Transverse colon (tissue), 4 donors: Measurements from ENCODE around the gene FGF3. TPM values are rescaled to one million over a fixed set of nuclear protein-coding genes. Genes with fewer than 3 reads are reported as not detected.

ENCODE experiments used
- DNase-seq: peaks from one replicate; pipeline ENCODE4 v3.0.0-alpha.2; 2019
- H3K27ac ChIP-seq, 4 donors: fragments of 200-600 bp; sonication (generic); 2 replicates each; pipeline ENCODE4 v1.5.1; 2016 to 2018; ENCODE audit warnings: inconsistent platforms in 4 of 4
- H3K27me3 ChIP-seq: fragments of 200-600 bp; sonication (generic); 2 replicates; pipeline ENCODE4 v1.5.1; 2017; ENCODE audit warnings: inconsistent platforms
- H3K36me3 ChIP-seq, 4 donors: fragments of 200-600 bp; sonication (generic); 2 replicates each; pipeline ENCODE4 v1.5.1; 2017 to 2019; ENCODE audit warnings: inconsistent platforms in 4 of 4
- H3K4me1 ChIP-seq, 4 donors: fragments of 200-600 bp; sonication (generic); 2 replicates each; pipeline ENCODE4 v1.5.1; 2017 to 2020; ENCODE audit warnings: inconsistent platforms in 4 of 4
- H3K4me3 ChIP-seq, 4 donors: fragments of 200-600 bp; sonication (generic); 1 replicate in 1 of 4; 2 replicates in 3 of 4; pipeline versions ENCODE4 v1.5.1 to v1.6.1; 2017 to 2019; ENCODE audit warnings: inconsistent platforms in 4 of 4
- H3K9me3 ChIP-seq, 2 donors: fragments of 200-600 bp; sonication (generic); 2 replicates each; pipeline ENCODE4 v1.5.1; 2017 to 2019; ENCODE audit warnings: inconsistent platforms in 2 of 2
- EP300 ChIP-seq: sonication (generic); formaldehyde crosslinking; IDR thresholded peaks from one replicate; pipeline ENCODE4 v1.6.1; 2017; ENCODE audit warnings: antibody characterized with exemption, low read depth
- POLR2A ChIP-seq: fragments of 450-650 bp; IDR thresholded peaks from one replicate; pipeline ENCODE4 v1.6.1; 2016; ENCODE audit warnings: antibody characterized with exemption, mild to moderate bottlenecking, moderate library complexity
- POLR2AphosphoS5 ChIP-seq, 3 donors: sonication (generic); formaldehyde crosslinking; IDR thresholded peaks; one replicate each; pipeline ENCODE4 v1.6.1; 2016; ENCODE audit warnings: antibody characterized with exemption in 3 of 3
- WGBS, 2 donors: methylation state at CpG; one replicate each; pipeline ENCODE4 v1.1.5; 2018; ENCODE audit warnings: low coverage in 1 of 2; 5-methylcytosine and 5-hydroxymethylcytosine counted together
- in situ Hi-C, 4 donors: fragments of 200-750 bp; cut with MboI; loops; one replicate each; pipeline versions ENCODE4 v1.15.0 to v1.15.1; 2017; ENCODE audit warnings: low sequenced_read_pairs in 3 of 4, low pct_ligation_motif_present in 1 of 4, low pct_unique_long_range_greater_than_20kb in 1 of 4
- intact Hi-C: fragments of 100-400 bp; cut with DNase I; formaldehyde crosslinking; loops from one replicate; pipeline ENCODE4 v1.15.1; 2023; ENCODE audit warnings: low total_unique reads
- total RNA-seq, 4 donors: library from RNA; depleted of rRNA; stranded (reverse); fragments of >200 nt; gene quantifications; one replicate each; pipeline ENCODE4 v1.1.0, GENCODE V29; 2016
- TF ChIP-seq, protein P1 (sequence below), 5 experiments: fragments of 200-600 bp in 3 of 5; fragments of 450-650 bp in 2 of 5; sonication (generic) in 3 of 5; IDR thresholded peaks; 1 replicate in 2 of 5; 2 replicates in 3 of 5; pipeline ENCODE4 v1.5.1; 2016 to 2017; ENCODE audit warnings: antibody characterized with exemption in 5 of 5, inconsistent platforms in 3 of 5, mild to moderate bottlenecking in 2 of 5, moderate library complexity in 1 of 5

The FGF3 gene
- total RNA-seq, 4 donors from 2014 or later = not detected

DNA sequence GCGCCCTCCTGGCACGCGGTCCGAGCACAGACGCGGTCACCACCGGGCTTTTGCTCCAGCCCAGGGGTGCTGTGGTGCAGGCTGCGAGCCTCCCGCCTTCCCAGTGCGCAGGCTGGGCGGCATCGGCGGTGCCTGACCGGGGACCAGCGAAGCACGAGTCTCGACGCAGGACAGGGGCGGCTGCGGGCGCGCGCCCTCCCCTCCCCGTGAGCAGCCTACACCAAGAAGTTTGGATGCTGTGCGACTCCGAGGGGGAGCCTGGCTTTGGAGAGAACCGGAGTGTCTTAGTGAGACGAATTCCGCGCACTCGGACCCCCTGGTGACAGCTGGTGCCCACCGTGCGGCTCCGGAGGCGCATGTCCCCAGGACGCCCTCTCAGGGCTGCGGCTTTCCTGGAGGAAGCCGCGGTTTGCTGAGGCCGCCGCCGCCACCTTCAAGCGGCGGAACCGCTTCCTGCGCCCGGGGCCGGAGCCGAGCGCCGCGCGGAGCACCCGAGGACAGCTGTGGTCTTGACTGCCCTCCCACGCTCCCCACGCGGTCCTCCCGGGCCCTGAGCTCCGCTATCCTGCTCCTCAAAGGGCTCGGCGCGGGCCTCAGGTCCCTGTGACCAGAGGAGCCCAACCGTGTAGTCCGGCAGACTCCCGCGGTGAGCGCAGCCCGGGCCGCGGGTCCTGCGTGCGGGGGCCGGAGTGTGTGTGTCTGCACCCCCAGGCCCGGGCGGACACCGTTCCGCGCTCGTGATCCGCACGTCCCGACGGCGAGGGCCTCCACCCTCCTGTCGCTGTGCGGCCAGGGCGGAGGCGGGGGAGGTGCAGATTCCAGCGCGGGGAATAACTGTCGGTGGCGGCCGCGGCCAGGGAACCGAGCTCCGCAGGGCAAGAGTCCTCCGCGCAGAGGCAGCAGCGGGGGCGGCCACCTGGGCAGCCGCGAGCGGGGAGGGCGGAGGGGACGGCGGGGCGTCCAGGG, 1.7 kb downstream of the FGF3 start:
- in situ Hi-C loops (no loop called here), intact Hi-C loops (no loop called here)
- TF ChIP-seq POLR2AphosphoS5 (IDR thresholded peaks at IDR 0.05) (no peak), EP300 (no peak), POLR2A (no peak)
- TF ChIP-seq, protein P1, sequence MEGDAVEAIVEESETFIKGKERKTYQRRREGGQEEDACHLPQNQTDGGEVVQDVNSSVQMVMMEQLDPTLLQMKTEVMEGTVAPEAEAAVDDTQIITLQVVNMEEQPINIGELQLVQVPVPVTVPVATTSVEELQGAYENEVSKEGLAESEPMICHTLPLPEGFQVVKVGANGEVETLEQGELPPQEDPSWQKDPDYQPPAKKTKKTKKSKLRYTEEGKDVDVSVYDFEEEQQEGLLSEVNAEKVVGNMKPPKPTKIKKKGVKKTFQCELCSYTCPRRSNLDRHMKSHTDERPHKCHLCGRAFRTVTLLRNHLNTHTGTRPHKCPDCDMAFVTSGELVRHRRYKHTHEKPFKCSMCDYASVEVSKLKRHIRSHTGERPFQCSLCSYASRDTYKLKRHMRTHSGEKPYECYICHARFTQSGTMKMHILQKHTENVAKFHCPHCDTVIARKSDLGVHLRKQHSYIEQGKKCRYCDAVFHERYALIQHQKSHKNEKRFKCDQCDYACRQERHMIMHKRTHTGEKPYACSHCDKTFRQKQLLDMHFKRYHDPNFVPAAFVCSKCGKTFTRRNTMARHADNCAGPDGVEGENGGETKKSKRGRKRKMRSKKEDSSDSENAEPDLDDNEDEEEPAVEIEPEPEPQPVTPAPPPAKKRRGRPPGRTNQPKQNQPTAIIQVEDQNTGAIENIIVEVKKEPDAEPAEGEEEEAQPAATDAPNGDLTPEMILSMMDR (IDR thresholded peaks at IDR 0.05) = no peak
- H3K9me3 ChIP-seq = no peaks in the 10 kb centered on the region
- H3K27me3 ChIP-seq = peaks cover 85% of the 10 kb centered on the region
- no peak overlapping the region for H3K4me3 ChIP-seq
- no peak for DNase-seq
- H3K27ac ChIP-seq = no peak overlapping the region
- H3K4me1 ChIP-seq = peaks cover 0 to 8% (median 4%) of the 10 kb centered on the region in 4 donors
- H3K36me3 ChIP-seq = no peaks in the 10 kb centered on the region
- 0 to 4% methylated on average over 8 to 19 of the region's 107 CpGs for WGBS, 2 donors

DNA sequence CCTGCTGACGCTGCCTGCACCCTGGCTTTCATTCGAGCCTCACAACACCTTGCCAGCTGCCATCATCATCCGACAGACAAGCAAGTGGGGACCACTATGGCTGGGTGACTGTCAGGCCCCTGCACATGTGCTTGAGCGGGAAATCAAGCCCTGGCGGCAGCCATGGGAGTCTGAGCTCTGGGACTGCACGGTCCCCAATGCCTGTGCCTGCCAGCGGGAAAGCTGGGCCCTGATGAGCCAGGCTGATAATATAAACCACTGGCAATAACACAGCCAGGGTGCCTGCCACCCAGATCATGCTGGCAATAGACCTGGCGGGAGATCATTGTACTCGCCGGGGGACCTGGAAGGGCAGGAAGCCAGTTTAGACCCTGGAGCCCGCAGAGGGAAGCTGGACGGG, 2.5 kb downstream of the FGF3 start:
- Histone ChIP-seq H3K4me3 (no peak overlapping the region), H3K36me3 (no peaks in the 10 kb centered on the region), H3K4me1 (peaks cover 0 to 8% (median 4%) of the 10 kb centered on the region in 4 donors), H3K27ac (no peak overlapping the region), H3K27me3 (peaks cover 78% of the 10 kb centered on the region), H3K9me3 (no peaks in the 10 kb centered on the region)
- WGBS, 2 donors = 33% methylated on average over 12 of the region's 12 CpGs; no CpG with 5 or more reads in 1 of the 2 donors
- in situ Hi-C loops (no loop called here), intact Hi-C loops (no loop called here)
- DNase-seq = no peak
- TF ChIP-seq, protein P1 (IDR thresholded peaks at IDR 0.05) = no peak
- TF ChIP-seq EP300 (no peak), POLR2AphosphoS5 (IDR thresholded peaks at IDR 0.05) (no peak), POLR2A (no peak)

DNA sequence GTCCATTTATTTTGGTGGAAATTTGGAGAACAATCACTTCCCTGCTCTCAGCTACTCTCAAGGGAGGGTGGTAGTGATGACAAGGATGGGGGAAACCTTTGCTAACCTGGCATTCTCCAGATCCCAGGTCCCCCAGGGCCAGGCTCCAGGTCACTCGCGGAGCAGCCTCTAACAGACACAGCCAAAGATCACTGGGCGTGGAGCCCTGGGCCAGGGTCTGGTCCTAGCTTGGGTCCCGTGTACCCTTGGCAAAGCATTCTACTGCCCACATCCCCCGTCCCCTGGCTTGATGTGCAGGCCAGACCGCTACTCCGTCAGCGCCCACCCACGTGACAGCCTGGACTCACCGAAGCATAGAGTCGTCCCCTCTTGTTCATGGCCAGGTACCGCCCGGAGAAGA, 3.2 kb downstream of the FGF3 start:
- WGBS, 2 donors = 89% methylated on average over 13 of the region's 13 CpGs; no CpG with 5 or more reads in 1 of the 2 donors
- TF ChIP-seq, protein P1 (IDR thresholded peaks at IDR 0.05) = no peak
- no peak for TF ChIP-seq POLR2A
- no peak for TF ChIP-seq EP300
- TF ChIP-seq POLR2AphosphoS5 (IDR thresholded peaks at IDR 0.05) = no peak
- no peak for DNase-seq
- Histone ChIP-seq H3K36me3 (no peaks in the 10 kb centered on the region), H3K4me3 (no peak overlapping the region), H3K4me1 (peaks cover 0 to 8% (median 4%) of the 10 kb centered on the region in 4 donors), H3K27ac (no peak overlapping the region), H3K27me3 (peaks cover 71% of the 10 kb centered on the region), H3K9me3 (no peaks in the 10 kb centered on the region)
- intact Hi-C loops = no loop called here
- in situ Hi-C loops = no loop called here

DNA sequence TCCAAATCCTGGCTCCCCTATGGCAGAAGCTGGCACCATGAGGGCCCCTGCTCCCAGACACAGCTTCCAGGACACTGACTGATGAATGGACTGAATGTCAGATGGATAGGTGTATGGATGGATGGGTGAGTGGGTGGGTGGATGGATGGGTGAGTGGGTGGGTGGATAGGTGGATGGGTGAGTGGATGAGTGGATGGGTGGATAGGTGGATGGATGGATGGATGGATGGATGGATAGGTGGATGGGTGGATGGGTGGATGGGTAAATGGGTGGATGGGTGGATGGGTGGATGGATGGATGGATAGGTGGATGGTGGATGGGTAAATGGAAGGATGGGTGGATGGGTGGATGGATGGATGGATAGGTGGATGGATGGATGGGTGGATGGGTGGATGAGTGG, 4.3 kb downstream of the FGF3 start:
- Histone ChIP-seq H3K36me3 (no peaks in the 10 kb centered on the region), H3K27me3 (peaks cover 60% of the 10 kb centered on the region), H3K4me3 (no peak overlapping the region), H3K9me3 (no peaks in the 10 kb centered on the region), H3K4me1 (peaks cover 0 to 8% (median 4%) of the 10 kb centered on the region in 4 donors), H3K27ac (no peak overlapping the region)
- TF ChIP-seq EP300 = no peak
- no peak for TF ChIP-seq POLR2A
- TF ChIP-seq POLR2AphosphoS5 (IDR thresholded peaks at IDR 0.05) = no peak
- TF ChIP-seq, protein P1 (IDR thresholded peaks at IDR 0.05) = no peak
- intact Hi-C loops (no loop called here), in situ Hi-C loops (no loop called here)
- no peak for DNase-seq
